Type B pancreatic cell (in vitro differentiated cells): ENCODE results near the gene DVL3. TPM values are rescaled to one million over a fixed set of nuclear protein-coding genes. Genes with fewer than 3 reads are reported as not detected.

Experiments used
- DNase-seq: peaks from one replicate; pipeline ENCODE4 v3.0.0; 2021; ENCODE audit warnings: mixed read lengths; ENCODE audit not compliant: unreplicated experiment; ENCODE audit errors: extremely low spot score
- H3K27ac Mint-ChIP-seq: 2 replicates; pipeline ENCODE4 v1.8.0; 2021; ENCODE audit warnings: mild to moderate bottlenecking, mixed read lengths
- H3K27me3 Mint-ChIP-seq: 2 replicates; pipeline ENCODE4 v1.8.0; 2021; ENCODE audit warnings: mixed read lengths
- H3K36me3 Mint-ChIP-seq: 2 replicates; pipeline ENCODE4 v1.8.0; 2021; ENCODE audit warnings: mixed read lengths
- H3K4me1 Mint-ChIP-seq: one replicate; pipeline ENCODE4 v1.8.0; 2021; ENCODE audit warnings: mixed read lengths; ENCODE audit not compliant: unreplicated experiment
- H3K4me3 Mint-ChIP-seq: 2 replicates; pipeline ENCODE4 v1.8.0; 2021; ENCODE audit warnings: mild to moderate bottlenecking, mixed read lengths
- H3K9me3 Mint-ChIP-seq: 2 replicates; pipeline ENCODE4 v1.8.0; 2021; ENCODE audit warnings: mixed read lengths
- total RNA-seq: library from RNA; stranded (reverse); gene quantifications from 2 replicates; pipeline ENCODE4 v1.2.1, GENCODE V29; 2021; ENCODE audit warnings: low replicate concordance
- TF ChIP-seq, protein P1 (sequence below): fragments of 200-600 bp; sonication (generic); conservative IDR thresholded peaks from 2 replicates; pipeline ENCODE4 v1.5.0; 2021; ENCODE audit warnings: antibody characterized with exemption, mild to moderate bottlenecking

The DVL3 gene
- total RNA-seq, 1 donor from 2014 or later = 84.8 TPM

DNA sequence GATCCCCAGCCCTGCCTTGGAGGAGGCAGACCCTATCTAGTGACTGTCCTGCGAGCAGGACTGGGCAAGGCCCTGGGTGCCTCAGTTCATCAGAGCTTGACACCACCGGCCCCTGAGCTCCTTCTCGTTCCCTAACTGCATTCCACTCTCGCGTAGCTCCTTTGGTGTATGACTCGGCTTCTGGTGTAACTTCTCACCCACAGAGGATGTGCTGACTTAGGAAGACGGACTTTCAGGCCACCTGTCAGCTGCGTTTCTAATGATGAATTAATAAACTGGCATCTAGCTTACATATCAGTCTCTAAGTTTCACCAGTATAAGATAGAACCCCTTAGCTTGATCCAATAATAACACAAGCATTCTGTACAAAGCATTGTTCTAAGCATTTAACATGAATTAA lies 48.3 kb downstream of the DVL3 start:
- no peaks in the 10 kb centered on the region for H3K4me1 Mint-ChIP-seq
- TF ChIP-seq, protein P1, sequence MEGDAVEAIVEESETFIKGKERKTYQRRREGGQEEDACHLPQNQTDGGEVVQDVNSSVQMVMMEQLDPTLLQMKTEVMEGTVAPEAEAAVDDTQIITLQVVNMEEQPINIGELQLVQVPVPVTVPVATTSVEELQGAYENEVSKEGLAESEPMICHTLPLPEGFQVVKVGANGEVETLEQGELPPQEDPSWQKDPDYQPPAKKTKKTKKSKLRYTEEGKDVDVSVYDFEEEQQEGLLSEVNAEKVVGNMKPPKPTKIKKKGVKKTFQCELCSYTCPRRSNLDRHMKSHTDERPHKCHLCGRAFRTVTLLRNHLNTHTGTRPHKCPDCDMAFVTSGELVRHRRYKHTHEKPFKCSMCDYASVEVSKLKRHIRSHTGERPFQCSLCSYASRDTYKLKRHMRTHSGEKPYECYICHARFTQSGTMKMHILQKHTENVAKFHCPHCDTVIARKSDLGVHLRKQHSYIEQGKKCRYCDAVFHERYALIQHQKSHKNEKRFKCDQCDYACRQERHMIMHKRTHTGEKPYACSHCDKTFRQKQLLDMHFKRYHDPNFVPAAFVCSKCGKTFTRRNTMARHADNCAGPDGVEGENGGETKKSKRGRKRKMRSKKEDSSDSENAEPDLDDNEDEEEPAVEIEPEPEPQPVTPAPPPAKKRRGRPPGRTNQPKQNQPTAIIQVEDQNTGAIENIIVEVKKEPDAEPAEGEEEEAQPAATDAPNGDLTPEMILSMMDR = no peak
- H3K4me3 Mint-ChIP-seq = no peak overlapping the region
- no peaks in the 10 kb centered on the region for H3K36me3 Mint-ChIP-seq
- H3K27ac Mint-ChIP-seq = no peak overlapping the region
- no peak for DNase-seq
- H3K27me3 Mint-ChIP-seq = peaks cover 27% of the 10 kb centered on the region
- no peaks in the 10 kb centered on the region for H3K9me3 Mint-ChIP-seq

DNA sequence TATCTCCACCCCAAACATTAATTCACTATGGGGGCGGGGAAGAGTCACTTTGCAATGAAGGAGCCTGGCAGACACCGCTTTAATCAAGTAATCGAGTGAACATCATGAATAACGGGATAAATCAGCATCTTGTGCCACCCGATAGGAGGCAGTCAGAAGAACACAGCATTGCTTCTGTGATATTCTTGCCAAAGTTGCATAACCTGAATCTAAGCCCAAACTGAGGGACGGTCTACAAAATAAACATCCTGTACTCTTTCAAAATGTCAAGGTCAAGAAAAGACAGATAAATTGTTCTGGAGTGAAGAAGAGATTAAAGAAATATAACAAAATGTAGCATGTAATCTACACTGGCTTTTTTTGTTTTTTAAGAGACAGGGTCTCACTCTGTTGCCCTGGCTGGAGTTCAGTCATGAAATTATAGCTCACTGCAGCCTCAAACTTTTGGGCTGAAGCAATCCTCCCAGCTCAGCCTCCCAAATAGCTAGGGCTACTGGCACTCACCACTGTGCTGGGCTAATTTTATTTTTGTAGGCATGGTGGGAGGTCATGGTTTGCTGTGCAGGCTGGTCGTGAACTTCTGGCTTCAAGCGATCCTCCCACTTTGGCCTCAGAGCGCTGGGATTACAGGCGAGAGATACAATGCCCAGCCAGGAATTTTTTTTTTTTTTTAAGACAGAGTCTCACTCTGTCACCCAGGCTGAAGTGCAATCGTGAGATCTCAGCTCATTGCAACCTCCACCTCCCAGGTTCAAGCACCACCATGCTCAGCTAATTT lies 54.2 kb downstream of the DVL3 start:
- H3K4me1 Mint-ChIP-seq = no peaks in the 10 kb centered on the region
- H3K9me3 Mint-ChIP-seq = no peaks in the 10 kb centered on the region
- H3K4me3 Mint-ChIP-seq = no peak overlapping the region
- H3K27ac Mint-ChIP-seq = no peak overlapping the region
- H3K27me3 Mint-ChIP-seq = peaks cover 38% of the 10 kb centered on the region
- TF ChIP-seq, protein P1 = no peak
- no peak for DNase-seq
- H3K36me3 Mint-ChIP-seq = no peaks in the 10 kb centered on the region

DNA sequence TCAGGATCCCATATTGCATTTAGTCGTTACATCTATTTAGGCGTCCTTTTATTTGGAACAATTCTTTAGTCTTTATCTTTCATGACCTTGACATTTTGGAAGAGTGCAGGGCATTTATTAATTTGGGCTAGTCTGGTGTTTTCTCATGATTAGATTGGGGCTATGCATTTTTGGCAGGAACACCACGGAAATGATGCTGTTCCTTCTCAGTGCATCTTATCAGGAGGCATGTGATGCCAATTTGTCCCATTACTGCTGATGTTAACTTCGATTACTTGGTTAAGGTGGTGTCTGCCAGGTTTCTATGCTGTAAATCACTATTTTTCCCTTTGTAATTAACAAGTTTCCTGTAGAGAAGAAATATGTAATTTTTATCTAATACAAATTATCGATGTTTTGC lies 56.1 kb downstream of the DVL3 start:
- DNase-seq = no peak
- Mint-ChIP-seq H3K27me3 (peaks cover 29% of the 10 kb centered on the region), H3K4me3 (no peak overlapping the region), H3K9me3 (no peaks in the 10 kb centered on the region), H3K36me3 (no peaks in the 10 kb centered on the region), H3K27ac (no peak overlapping the region), H3K4me1 (no peaks in the 10 kb centered on the region)
- TF ChIP-seq, protein P1 = no peak

DNA sequence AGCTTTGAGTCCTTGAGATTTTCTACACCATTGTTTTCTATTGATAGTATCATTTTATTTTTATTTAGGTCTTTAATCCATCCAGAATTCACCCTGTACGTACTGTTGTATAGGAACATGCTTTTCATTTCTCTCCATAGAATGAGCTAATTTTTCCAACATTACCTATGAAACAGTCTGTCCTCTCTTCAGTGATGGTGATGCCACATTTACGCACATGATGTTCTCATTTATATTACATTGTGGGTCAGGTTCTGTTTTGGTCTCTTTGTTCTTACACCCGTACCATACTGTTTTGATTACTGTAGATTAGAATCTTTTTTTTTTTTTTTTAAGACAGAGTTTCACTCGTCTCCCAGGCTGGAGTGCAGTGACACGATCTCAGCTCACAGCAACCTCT lies 56.5 kb downstream of the DVL3 start:
- TF ChIP-seq, protein P1 = no peak
- Mint-ChIP-seq H3K36me3 (no peaks in the 10 kb centered on the region), H3K4me1 (no peaks in the 10 kb centered on the region), H3K27ac (no peak overlapping the region), H3K9me3 (no peaks in the 10 kb centered on the region), H3K27me3 (peaks cover 25% of the 10 kb centered on the region), H3K4me3 (no peak overlapping the region)
- DNase-seq = no peak

DNA sequence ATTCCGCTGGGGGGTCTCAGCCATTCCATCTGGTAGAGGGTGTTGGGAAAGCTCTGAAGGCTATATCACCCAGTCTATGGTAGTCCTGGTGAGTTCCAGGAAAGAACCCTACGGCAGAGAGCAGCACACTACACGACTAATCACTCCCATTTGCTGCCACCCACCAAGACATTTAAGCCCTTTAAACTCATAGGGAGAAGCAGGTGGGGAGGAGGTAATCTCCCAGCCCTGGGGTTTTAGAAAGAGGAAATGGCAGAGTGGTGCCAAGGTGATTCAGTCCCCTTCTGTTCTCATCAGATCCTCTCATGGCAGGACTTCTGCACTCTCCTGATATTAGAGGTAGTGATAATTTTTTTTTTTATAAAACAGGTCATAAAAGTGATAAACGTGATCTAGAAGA lies 63.6 kb downstream of the DVL3 start:
- Mint-ChIP-seq H3K4me3 (no peak overlapping the region), H3K27me3 (peaks cover 24% of the 10 kb centered on the region), H3K27ac (no peak overlapping the region), H3K4me1 (no peaks in the 10 kb centered on the region), H3K36me3 (no peaks in the 10 kb centered on the region), H3K9me3 (no peaks in the 10 kb centered on the region)
- TF ChIP-seq, protein P1 = no peak
- no peak for DNase-seq
